HG02759 (cell line): ENCODE results near the gene GPR108.

Source experiments
- ATAC-seq: cut with Tn5 transposase; IDR thresholded peaks from one replicate; pipeline ENCODE4 v1.9.1; 2021; ENCODE audit warnings: mild to moderate bottlenecking, moderate library complexity; ENCODE audit not compliant: unreplicated experiment

Gene GPR108

DNA sequence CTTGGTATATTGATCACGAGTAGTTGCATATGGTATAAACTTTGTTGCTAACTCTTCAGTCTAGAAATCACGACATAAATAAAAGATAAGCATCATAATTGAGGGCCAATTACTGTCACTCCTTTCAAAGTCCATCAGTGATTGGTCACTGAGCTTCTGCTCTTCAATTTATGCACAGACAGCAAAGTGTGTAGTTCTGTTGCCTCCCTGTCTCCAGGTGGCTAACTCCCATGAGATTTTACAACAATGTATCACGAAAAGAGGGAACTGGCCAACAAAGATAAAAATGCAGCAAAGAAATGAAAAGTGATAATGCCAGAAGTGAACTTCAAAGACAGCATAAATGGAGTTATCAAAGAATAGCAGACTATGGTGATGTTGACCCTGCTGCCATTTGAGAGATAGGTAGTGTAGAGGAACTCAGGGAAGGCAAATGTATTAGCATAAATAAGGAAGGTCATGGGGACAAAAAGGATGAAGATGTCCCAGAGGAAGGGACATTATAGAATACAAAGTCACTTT, 54.7 kb downstream of the GPR108 start:
- no peak for ATAC-seq

DNA sequence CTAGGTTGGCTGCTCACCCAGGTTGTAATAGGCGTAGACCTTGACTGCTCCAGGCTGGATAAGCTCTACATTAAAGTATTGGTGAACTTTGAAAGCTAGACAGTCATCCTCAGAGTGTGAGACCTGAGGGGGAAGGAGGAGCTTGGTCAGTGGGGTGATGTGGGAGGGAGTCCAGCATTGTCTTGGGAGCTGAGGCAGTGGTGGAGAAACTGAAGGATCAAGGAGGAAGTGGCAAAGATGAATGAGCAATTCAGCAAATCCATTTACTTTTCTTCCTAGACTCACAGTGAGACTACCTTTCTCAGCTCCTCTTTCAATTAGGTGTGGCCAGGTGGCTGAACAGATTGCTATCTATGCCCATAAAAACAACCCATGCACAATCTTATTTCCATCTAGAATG, 57.2 kb downstream of the GPR108 start:
- no peak for ATAC-seq
